GM19328 (cell line): Measurements from ENCODE around the gene PXDN.

Source experiments
- ATAC-seq: cut with Tn5 transposase; IDR thresholded peaks from one replicate; pipeline ENCODE4 v1.9.1; 2021; ENCODE audit warnings: mild to moderate bottlenecking, moderate library complexity; ENCODE audit not compliant: unreplicated experiment

The PXDN gene

DNA sequence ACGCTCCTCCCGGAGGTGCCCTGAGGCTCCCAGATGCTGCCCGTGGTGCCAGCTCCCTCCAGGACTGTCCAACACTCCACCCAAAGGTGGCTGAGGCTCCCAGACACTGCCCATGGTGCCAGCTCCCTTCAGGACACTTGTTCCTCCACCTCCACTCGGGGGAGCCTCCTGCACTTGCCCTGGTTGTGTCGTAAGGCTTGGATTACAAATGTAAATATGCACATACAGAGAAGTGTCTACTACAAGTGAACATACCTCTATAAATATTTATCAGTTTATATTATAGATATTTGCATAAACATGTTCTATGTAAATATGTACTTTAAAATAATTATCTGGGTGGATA, 143.3 kb downstream of the PXDN start:
- ATAC-seq, result no peak

DNA sequence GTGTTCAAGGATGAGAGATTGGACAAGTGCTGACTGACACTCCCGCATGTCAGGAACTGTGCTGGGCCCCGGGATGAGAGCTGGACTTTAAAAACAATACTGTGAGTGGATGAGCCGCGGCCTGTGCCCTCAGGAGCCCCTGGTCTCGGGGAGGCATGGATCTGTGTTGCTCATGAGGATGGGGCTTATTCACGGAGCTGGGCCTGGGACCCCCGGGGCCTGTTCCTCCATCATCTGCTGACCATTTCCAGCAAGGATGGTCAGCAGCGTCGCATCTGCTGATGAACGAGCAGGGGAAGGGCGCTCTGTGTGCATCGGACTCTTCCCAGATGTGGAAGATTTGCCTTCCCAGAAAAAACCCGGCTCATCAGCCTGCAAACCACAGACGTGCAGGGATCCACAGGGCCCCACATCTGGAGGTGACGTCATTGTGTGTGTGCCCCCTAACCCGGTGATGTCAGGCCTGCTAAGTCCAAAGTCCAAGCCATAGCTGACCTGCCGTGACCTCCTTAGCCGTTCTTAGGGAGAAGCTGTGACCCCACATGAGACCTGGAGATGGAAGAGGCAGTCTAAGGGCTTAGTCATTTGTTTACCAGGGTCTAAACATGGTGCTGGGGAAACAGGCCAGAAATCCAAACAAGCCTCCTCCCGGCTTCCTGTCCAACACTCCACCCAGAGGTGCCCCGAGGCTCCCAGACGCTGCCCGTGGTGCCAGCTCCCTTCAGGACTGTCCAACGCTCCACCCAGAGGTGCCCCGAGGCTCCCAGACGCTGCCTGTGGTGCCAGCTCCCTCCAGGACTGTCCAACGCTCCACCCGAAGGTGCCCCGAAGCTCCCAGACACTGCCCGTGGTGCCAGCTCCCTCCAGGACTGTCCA, 143.9 kb downstream of the PXDN start:
- ATAC-seq, result no peak

DNA sequence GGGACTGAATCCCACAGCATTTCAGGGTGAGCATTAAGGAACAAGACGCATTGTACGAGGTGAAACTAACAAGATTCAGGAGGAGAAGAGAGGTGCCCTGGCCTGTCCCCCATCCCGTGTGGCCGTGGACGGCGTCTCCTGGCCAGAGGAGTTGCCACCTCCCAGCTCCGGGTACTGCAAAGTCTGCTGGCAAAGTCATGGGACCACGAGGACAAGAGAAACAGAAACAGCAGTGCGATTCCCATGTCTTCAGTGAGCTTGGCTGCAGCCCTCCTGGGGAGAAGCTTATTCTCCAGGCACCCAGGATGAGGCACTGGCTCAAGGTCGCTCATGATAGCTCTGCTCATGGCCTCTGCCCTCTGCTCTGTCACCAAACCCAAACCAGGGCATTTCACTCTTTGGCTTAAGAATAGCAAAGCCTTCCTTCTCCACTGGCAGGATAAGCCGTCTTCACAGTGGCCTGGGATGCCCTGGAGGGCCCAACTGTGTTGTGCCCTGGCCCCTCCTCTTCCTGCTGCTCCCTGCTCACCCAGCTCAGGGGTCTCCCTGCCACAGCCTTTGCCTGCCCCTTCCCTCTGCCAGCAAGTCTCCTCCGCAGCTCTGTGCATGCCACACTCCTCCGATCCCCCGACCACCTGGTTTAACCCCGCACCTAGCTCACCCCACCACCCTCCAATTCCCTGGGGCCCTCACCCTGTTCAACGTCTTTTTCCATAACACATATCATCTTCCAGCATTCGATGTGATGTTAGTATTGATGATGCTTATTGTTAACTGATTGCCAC, 144.8 kb downstream of the PXDN start:
- no peak for ATAC-seq

DNA sequence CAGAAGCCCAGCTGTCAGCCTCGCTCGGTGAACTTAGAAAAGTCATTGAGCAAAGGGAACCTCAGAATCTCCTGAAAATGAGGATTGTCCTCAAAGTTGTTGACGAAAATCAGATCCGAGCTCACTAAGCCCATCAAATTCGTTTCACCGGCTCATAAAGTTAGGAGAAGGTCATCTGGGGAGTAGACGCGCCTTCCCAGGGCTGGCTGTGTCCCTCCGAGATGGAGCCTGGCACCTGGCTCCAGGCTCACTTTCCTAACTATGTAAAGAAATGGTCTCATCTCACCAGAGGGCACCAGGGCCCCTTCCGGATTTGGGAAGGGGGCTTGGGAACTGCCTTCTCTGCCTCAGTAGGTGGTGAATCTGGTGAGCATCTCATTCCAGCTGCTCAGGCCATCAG, 145.5 kb downstream of the PXDN start:
- ATAC-seq, result no peak

DNA sequence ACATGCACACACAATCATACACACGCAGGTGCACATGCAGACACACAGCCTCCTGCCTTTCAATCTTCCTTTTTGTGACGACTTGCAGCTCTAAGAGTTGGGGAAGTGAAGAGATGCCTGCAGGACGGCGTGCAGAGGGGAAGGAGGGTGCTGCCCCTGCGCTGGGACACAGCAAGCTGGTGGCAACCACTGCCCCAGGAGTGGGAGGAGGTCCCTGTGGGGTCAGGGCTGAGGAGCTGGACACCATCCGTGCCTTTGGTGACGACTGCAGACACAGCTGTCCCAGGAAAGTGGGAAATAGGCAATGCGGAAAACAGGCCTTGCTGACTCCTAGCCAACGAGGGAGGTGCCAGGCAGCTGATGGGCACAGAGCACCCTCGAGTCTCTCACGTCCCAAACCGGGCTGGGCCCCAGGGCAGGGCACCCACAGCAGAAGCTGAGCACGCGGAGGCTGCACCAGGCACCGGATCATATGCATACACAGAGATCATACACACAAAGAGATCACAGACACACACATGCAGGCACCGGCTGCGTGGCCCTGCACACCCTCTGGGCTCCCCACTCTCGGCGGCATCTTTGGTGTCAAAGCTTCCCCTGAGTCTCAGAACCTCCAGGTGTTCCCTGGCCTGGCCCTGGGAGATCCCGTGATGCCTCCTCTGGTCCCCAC, 146.1 kb downstream of the PXDN start:
- ATAC-seq, result no peak

DNA sequence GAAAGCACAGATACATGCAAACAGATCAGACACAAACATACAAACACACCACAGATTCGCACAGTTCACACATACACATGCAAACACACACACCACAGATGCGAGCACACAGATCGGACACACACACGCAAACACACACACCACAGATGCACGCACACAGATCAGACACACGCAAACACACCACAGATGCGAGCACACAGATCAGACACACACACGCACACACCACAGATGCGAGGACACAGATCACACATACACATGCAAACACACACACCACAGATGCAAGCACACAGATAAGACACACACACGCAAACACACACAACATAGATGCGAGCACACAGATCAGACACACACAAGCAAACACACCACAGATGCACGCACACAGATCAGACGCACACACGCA, 149.0 kb downstream of the PXDN start:
- no peak for ATAC-seq

DNA sequence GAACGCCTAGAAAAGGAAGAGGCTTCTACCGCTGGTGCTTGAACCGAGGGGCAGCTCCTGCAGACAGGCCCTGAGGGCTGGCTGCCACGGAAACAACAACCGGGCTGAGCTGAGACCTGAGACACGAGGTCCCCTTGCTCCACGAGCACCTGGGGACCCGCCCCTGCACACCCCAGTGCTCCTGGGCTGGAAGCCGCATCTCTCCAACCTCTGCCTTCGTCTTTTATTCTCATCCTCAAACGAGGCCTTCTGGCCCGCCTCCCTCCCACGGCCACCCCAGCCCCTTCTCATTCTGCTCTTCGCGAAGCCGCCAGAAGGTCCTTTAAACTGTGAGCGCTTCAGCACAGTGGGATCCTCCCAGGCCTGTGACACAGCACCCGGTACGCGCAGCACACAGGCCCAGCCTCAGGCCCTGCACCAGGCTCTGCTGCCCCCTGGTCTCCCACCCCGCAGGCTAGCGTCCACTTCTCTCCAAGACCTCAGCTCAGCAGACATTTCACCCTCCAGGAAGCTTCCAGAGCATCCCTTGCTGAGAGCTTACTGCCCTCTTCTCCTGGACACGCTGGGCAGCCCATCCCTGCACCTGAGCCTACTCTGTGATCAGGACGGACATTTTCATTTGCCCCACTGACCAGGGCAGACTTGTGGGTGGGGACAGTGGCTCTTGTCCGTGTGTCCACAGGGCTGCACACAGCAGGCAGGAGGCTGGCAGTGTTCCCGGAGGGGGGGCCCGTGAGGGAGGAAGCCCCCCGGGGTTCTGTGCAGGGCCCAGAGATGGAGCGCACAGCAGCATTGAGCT, 149.7 kb downstream of the PXDN start:
- ATAC-seq, result no peak

DNA sequence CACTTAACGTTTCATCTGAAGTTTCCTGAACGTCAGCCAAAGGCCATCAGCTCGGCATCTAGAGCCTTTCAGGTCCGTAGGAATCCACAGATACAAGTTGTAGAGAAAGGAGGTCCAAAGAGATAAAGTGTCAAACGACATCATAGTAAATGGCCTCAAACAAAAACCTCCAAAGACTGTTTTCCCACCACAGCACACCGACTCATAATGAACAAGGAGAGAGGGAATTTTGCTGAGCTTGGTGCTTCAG, 150.3 kb downstream of the PXDN start:
- ATAC-seq, result no peak

DNA sequence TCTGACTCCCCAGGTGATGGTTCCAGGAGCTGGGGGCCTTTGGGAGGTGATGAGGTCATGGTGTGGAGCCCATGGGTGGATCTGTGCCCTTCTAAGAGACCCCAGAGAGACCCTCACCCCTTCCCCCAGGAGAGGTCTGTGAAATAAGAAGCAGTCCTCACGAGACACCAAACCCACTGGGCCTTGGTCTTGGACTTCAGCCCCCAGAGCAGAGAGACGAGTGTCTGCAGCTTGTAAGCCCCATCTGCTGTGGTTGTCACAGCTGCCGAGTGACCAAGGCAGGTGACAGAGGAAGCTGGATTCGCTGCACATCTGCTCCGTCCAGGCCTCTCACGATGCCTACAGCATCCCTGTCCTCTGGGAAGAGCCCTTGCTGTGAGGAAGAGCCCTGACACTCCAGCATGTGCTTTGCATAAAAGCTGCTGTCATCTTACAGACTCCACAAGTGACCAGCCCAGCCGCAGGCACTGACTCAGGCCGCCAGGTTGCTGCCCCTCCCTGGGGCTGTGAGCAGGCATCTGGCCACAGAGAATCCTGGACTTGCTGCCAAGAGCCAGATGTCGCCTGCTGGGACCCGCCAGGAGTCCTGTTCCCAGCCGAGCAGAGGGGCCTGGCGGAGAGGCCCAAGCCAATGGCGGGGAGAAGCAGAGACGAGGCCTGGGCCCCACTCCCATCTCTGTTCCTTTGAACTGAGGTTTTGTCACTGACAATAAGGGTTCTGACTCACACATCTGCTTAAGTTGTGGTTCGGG, 150.8 kb downstream of the PXDN start:
- no peak for ATAC-seq

DNA sequence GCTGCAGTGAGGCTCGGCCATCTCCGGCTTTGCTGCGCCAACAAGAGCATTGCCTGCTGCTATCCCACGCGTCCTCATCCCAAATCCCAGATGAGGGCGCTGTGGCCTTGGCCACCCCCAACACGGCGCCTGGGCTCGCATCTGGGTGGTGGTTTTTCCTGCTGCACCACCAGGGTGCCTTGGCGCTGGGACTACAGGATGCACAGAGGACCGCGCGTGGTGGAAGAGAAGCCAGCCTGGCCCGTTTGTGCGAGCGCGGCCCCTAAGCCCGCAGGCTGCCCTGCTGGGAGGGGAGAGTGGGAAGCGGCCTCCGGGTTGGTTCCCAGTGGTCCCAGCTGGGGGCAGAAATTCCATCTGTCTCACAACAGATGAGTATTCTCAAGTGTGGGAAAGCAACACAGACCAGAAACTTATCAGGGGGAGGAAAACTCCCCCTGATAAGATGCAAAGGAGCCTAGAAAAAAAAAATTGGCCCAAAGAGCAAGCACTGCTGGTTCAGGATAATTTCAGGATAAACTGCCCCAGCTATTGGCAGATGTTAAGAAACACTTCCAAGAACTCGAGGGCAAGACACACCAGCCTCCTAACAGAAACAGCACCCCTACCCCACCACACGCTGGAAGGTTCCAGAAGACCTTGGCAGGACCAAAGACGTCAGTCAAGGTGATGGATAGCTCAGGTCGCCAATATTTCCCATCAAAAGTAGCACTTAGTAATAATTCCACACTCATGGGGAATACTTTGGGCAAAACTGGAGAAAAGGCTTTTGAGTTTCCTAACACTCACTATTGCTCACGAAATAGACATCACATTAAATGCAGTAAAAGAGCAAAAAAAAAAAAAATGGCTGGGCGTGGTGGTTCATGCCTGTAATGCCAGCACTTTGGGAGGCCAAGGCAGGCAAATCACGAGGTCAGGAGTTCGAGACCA, 152.1 kb downstream of the PXDN start:
- no peak for ATAC-seq

DNA sequence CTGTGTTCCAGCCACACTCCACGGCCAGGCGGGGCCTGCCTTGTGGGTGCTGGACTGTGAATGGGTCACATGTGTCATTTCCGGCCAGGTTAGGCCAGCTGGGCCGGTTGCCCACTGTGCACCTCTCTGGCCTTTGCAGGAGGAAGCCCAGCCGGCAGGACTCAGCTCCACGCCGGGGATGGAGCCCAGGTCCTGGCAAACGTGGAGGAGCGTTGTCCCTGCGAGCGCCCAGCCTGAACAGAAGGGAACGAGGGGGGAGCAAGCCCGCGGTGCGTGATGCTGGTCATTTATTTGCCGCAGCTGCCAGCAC, 152.9 kb downstream of the PXDN start:
- ATAC-seq, result no peak

DNA sequence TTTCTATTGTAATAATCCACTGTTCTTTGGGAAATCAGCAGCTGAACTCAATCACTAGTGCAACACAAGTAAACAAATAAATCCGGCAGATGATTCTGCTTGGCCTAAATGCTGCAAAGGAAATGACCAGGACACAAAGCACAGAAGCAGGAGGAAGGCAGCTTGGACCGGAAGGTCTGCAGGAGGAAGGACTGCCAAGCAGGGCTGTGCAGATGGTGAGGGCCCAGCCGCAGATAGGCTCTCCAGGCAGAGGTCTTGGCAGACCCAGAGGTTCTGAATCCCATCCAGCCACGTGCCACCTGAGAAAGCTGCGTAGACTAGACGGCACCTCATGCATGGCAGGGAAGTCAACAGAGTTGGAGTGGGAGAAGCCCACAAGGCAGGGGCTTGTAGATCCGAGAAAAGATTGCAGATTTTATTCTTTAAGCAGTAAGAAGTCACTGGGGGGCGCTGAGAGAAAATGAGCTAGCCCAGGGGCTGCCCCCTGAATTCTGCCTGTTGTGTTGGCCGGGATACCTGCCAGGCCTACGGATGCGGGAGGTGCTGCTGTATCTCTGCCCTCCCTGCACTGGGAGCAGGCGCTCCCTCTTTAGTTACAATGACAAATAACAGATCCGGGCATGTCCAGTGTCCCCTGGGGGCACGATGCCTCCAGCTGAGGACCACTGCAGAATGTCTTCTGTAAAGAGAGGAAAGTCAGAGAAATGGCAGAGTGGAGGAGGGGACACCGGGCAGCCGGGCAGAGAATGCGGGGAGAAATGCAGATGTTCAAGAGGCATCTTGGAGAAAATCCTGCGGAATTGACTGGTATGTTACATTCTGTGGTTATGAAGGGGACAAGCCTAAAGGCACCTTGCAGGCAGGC, 153.5 kb downstream of the PXDN start:
- ATAC-seq, result no peak

DNA sequence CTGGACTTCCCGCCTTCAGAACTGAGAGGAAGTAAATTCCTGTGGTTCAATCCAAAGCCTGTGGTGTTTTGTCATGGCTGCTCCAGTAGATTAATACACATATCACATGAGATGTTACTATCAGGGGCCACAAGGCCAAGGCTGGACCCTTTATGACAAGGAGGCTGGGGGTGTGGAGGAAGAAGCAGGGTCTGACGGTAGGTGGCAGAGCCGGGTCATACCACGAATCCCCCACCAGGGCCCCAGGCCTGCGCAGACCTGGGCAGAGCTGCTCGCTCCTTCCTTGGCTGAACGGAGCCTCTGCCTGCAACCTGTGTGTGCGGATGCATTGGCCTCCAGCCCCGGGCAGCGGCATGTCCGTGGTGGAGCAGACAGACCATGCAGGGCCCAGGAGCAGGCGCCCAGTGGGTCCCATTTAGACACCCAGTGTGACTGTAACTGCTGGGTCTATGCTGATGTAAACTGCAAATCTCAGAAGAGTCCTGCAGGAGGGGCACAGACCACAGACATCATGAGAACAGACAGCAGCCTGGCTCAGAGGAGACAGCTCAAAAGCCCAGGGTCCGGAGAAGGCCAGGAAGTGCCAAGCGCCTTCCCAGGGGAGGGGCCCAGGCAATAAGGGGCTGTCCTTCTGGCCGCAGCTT, 155.2 kb downstream of the PXDN start:
- ATAC-seq, result no peak

DNA sequence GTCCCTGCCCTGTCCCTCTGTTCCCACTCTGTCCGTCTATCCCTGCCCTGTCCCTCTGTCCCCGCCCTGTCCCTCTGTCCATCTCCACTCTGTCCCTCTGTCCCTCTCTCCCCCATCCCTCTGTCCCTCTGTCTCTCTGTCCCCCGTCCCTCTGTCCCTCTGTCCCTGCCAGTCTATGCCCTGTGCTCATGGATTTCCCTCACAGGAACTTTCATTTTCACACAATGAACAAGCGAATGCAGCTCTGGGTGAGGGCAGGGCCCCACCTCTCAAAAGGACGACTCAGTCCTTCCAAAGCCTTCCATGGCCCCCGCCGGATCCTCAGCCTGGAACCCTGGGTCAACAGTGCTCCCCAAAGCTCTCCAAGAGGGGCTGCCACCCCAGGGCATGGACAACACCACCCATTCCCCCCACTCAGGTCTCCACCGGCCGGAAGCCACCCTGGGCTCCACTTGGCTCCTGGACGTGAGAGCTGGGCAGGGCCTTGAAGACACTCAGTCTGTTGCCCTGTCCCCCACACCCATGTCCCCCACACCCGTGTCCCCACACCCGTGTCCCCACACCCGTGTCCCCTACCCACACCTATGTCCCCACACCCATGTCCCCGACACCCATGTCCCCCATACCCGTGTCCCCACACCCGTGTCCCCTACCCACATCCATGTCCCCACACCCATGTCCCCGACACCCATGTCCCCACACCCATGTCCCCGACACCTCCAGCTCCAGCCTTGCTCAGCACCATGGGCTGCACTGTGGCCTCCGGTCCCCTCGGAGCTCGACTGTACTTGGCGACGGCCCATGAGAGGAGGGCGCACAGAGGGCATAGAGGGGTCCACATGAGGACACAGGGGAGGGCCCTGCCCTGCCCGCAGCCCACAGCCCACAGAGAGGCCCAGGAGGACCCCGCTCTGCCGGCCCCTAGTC, 156.0 kb downstream of the PXDN start:
- ATAC-seq, result no peak

DNA sequence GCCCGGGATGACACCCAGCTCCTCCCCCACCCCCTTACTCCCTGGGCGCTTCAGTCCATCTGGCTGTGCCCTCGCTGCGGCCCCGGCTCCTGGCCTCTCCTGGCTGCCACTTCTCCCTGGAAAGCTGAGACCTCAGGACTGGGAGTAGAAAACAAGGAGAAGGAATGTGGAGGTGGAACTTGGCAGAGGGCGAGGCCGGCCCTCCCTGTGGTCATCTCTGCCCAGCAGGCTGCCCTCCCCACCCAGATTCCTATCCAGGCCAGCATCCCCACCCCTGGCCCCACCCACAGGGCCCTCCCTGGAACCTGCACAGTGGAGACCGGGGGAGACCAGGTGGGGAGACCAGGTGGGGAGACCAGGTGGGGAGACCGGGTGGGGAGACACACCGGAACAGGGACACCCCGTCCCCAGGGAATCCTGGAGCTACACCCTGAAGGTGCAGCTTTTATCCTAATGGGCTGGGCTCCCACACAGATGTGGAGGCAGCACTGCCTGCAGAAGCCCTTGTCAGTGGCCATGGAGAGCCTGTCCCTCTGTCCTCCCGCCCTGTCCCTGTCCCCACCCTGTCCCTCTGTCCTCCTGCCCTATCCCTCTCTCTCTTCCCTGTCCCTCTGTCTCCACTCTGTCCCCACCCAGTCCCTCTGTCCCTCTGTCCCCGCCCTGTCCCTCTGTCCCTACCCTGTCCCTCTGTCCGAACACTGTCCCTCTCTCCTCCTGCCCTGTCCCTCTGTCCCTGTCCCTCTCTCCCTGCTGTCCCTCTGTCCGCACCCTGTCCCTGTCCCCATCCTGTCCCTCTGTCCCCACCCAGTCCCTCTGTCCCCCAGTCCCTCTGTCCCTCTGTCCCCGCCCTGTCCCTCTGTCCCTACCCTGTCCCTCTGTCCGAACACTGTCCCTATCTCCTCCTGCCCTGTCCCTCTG, 157.1 kb downstream of the PXDN start:
- ATAC-seq, result no peak

DNA sequence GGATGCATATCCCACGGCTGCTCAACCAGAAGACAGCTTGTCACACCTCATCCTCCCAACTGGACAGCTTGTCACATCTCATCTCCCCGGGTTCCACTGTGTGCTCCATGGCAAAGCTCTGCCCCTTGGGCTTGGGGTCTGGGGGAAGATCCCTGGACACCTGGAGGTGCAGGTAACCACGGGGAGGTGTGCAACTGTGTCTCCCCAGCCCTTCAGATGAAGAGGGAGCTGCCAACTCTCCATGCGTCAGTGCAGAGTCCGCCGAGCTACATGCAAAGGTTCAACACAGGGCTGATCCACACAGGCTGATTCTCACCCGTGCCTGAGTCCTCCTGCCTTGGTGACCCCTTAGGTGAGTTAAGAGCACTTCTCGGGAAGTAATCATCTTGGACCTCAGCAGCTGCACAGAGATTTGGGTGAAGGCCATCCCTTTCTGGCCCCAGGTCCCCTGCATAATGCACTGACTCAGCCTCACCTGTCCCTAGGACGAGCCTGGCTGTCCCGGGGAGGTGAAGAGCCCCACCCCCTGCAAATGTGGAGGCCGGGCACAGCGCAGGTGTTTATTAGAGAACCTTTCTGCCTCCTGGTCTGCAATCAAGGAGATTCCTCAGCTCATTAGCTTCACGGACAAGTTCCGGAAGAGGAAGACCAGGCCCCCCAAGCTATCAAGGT, 157.9 kb downstream of the PXDN start:
- ATAC-seq, result no peak
